Neural cell (in vitro differentiated cells): ENCODE data around the gene RHEBL1. TPM values are rescaled to one million over a fixed set of nuclear protein-coding genes. Genes with fewer than 3 reads are reported as not detected.

Experiments used
- H2AFZ ChIP-seq: fragments of 200-600, 300-800 bp; sonication (generic), shearing (Covaris generic); 2 replicates; pipeline ENCODE4 v1.6.0; 2014; ENCODE audit warnings: low read depth, mild to moderate bottlenecking, antibody characterized with exemption, low read length, moderate library complexity
- H3F3A ChIP-seq: fragments of 200-600 bp; shearing (Covaris generic); 2 replicates; pipeline ENCODE4 v1.6.1; 2016; ENCODE audit warnings: mild to moderate bottlenecking, moderate library complexity, mixed read lengths, antibody characterized with exemption, low read length; ENCODE audit not compliant: insufficient read depth, poor library complexity, severe bottlenecking
- H3K27ac ChIP-seq: fragments of 200-600, 300-800 bp; sonication (generic), shearing (Covaris generic); 2 replicates; pipeline ENCODE4 v1.5.1; 2014; ENCODE audit warnings: mild to moderate bottlenecking, low read length, moderate library complexity
- H3K27me3 ChIP-seq: fragments of 300-800, 200-600 bp; sonication (generic), shearing (Covaris generic); 2 replicates; pipeline ENCODE4 v1.6.0; 2014; ENCODE audit warnings: mild to moderate bottlenecking, low read depth, low read length, moderate library complexity; ENCODE audit not compliant: insufficient read depth
- H3K36me3 ChIP-seq: fragments of 300-800, 200-600 bp; sonication (generic), shearing (Covaris generic); 2 replicates; pipeline ENCODE4 v1.5.1; 2014; ENCODE audit warnings: mild to moderate bottlenecking, antibody characterized with exemption, low read length, moderate library complexity; ENCODE audit not compliant: insufficient read depth
- H3K4me2 ChIP-seq: fragments of 300-800, 200-600 bp; sonication (generic), shearing (Covaris generic); 2 replicates; pipeline ENCODE4 v1.6.0; 2014; ENCODE audit warnings: mild to moderate bottlenecking, low read length
- H3K4me3 ChIP-seq: fragments of 300-800, 200-600 bp; sonication (generic), shearing (Covaris generic); 2 replicates; pipeline ENCODE4 v1.5.1; 2014; ENCODE audit warnings: mild to moderate bottlenecking, low read length, moderate library complexity
- H3K79me2 ChIP-seq: fragments of 200-600 bp; shearing (Covaris generic); replicated peaks from 2 replicates; pipeline ENCODE4 v1.6.0; 2014; ENCODE audit warnings: mild to moderate bottlenecking, low read length, moderate library complexity; ENCODE audit not compliant: insufficient read depth
- H3K9ac ChIP-seq: fragments of 300-800, 200-600 bp; sonication (generic), shearing (Covaris generic); 2 replicates; pipeline ENCODE4 v1.6.1; 2016; ENCODE audit warnings: mild to moderate bottlenecking, low read length, mixed read lengths
- H3K9me2 ChIP-seq: fragments of 200-600 bp; shearing (Covaris generic); 2 replicates; pipeline ENCODE4 v1.6.1; 2016; ENCODE audit warnings: mild to moderate bottlenecking, low read length, mixed read lengths; ENCODE audit not compliant: insufficient read depth
- H3K9me3 ChIP-seq: fragments of 200-600, 300-800 bp; sonication (generic), shearing (Covaris generic); 2 replicates; pipeline ENCODE4 v1.6.1; 2016; ENCODE audit warnings: mild to moderate bottlenecking, mixed run types, low read length, moderate library complexity, mixed read lengths
- H4K20me1 ChIP-seq: fragments of 200-600 bp; shearing (Covaris generic); 2 replicates; pipeline ENCODE4 v1.6.1; 2016; ENCODE audit warnings: mild to moderate bottlenecking, mixed run types; ENCODE audit not compliant: insufficient read depth
- CTCF ChIP-seq: fragments of 450-650 bp; IDR thresholded peaks from 2 replicates; pipeline ENCODE4 v1.5.1; 2014; ENCODE audit warnings: antibody characterized with exemption, mild to moderate bottlenecking, moderate library complexity; ENCODE audit not compliant: poor library complexity, severe bottlenecking
- EP300 ChIP-seq: fragments of 450-650 bp; conservative IDR thresholded peaks from 2 replicates; pipeline ENCODE4 v1.6.1; 2014; ENCODE audit warnings: antibody characterized with exemption, mild to moderate bottlenecking, moderate library complexity; ENCODE audit not compliant: poor library complexity, severe bottlenecking
- EZH2 ChIP-seq: fragments of 200-600, 300-800 bp; shearing (Covaris generic), sonication (generic); IDR thresholded peaks from 2 replicates; pipeline ENCODE4 v1.6.1; 2014; ENCODE audit warnings: antibody characterized with exemption, low read length, borderline replicate concordance, mild to moderate bottlenecking; ENCODE audit not compliant: insufficient read depth, poor library complexity, severe bottlenecking
- MXI1 ChIP-seq: fragments of 450-650 bp; conservative IDR thresholded peaks from 2 replicates; pipeline ENCODE4 v1.6.1; 2014; ENCODE audit warnings: antibody characterized with exemption, mild to moderate bottlenecking; ENCODE audit not compliant: poor library complexity, severe bottlenecking
- POLR2AphosphoS5 ChIP-seq: IDR thresholded peaks from 2 replicates; pipeline ENCODE4 v1.6.1; 2012
- RAD21 ChIP-seq: fragments of 450-650 bp; conservative IDR thresholded peaks from 2 replicates; pipeline ENCODE4 v1.6.1; 2014; ENCODE audit warnings: antibody characterized with exemption, mild to moderate bottlenecking, moderate library complexity
- REST ChIP-seq: IDR thresholded peaks from 2 replicates; pipeline ENCODE4 v1.6.1; 2012; ENCODE audit warnings: borderline replicate concordance
- SMC3 ChIP-seq: fragments of 450-650 bp; conservative IDR thresholded peaks from 2 replicates; pipeline ENCODE4 v1.6.1; 2014; ENCODE audit warnings: antibody characterized with exemption, mild to moderate bottlenecking, moderate library complexity; ENCODE audit not compliant: poor library complexity
- TAF1 ChIP-seq: IDR thresholded peaks from 2 replicates; pipeline ENCODE4 v1.6.1; 2012; ENCODE audit warnings: low read depth
- polyA plus RNA-seq: library from polyadenylated mRNA; depleted of rRNA; stranded (reverse); fragments of >200 nt; gene quantifications from 2 replicates; pipeline ENCODE4 v1.2.3, GENCODE V29; 2014

The RHEBL1 gene
- polyA plus RNA-seq, 1 donor from 2014 or later = 0.68 TPM

- no peak overlapping the region for H3K4me2 ChIP-seq
- TF ChIP-seq SMC3 (no peak), REST (no peak), CTCF (no peak), MXI1 (no peak), RAD21 (no peak), TAF1 (no peak), EP300 (no peak), EZH2 (no peak), POLR2AphosphoS5 (no peak)
- H2AFZ ChIP-seq = no peak overlapping the region
- no peak overlapping the region for H3K9ac ChIP-seq
- H3K27ac ChIP-seq = no peak overlapping the region
- no peaks in the 10 kb centered on the region for H3K79me2 ChIP-seq
- H3K9me2 ChIP-seq = no peaks in the 10 kb centered on the region
- no peaks in the 10 kb centered on the region for H3K9me3 ChIP-seq
- H3F3A ChIP-seq = no peaks in the 10 kb centered on the region
- no peak overlapping the region for H3K4me3 ChIP-seq
- H4K20me1 ChIP-seq = no peaks in the 10 kb centered on the region
- H3K27me3 ChIP-seq = no peaks in the 10 kb centered on the region
- no peaks in the 10 kb centered on the region for H3K36me3 ChIP-seq
Observed at GRCh38 chr12:49044660-49045059, 25.1 kb downstream of the RHEBL1 start.

- Histone ChIP-seq H3K79me2 (no peaks in the 10 kb centered on the region), H3F3A (no peaks in the 10 kb centered on the region), H3K4me2 (no peak overlapping the region), H3K27ac (no peak overlapping the region), H3K9ac (no peak overlapping the region), H2AFZ (no peak overlapping the region), H3K9me2 (no peaks in the 10 kb centered on the region), H3K36me3 (no peaks in the 10 kb centered on the region), H3K4me3 (no peak overlapping the region), H3K9me3 (no peaks in the 10 kb centered on the region), H3K27me3 (no peaks in the 10 kb centered on the region), H4K20me1 (no peaks in the 10 kb centered on the region)
- TF ChIP-seq CTCF (peak; percentile 46), EZH2 (no peak), TAF1 (no peak), RAD21 (no peak)
Observed at GRCh38 chr12:49043856-49044258, 25.9 kb downstream of the RHEBL1 start.
